AG09319 (cell line): ENCODE data around the gene GBF1.

Experiments used
- DNase-seq: peaks from one replicate; pipeline ENCODE4 v3.0.0-alpha.2; 2010; ENCODE audit warnings: low read depth; ENCODE audit errors: extremely low read depth
- TF ChIP-seq, protein P1 (sequence below): IDR thresholded peaks from 2 replicates; pipeline ENCODE4 v1.5.1; 2011; ENCODE audit warnings: low read depth, mild to moderate bottlenecking, inconsistent platforms, low read length, moderate library complexity

Gene GBF1

DNA sequence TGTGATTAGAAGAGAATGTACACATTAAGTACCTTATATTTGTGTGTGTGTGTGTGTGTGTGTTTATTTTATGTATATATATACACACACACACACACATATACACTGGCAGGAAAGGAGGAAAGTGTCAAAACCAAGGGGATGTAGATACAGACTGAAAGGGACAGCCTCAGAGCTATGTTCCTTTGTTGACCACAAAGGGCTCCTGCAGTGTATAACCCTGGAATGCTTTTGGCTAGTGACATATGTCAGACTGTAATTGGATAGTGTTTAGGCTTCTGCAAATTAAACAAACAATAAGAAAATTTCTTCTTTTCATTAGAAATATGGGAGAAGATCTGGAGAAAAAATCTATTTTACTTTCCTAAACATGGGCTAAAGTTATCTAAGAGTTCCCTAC lies 15.9 kb downstream of the GBF1 start:
- TF ChIP-seq, protein P1, sequence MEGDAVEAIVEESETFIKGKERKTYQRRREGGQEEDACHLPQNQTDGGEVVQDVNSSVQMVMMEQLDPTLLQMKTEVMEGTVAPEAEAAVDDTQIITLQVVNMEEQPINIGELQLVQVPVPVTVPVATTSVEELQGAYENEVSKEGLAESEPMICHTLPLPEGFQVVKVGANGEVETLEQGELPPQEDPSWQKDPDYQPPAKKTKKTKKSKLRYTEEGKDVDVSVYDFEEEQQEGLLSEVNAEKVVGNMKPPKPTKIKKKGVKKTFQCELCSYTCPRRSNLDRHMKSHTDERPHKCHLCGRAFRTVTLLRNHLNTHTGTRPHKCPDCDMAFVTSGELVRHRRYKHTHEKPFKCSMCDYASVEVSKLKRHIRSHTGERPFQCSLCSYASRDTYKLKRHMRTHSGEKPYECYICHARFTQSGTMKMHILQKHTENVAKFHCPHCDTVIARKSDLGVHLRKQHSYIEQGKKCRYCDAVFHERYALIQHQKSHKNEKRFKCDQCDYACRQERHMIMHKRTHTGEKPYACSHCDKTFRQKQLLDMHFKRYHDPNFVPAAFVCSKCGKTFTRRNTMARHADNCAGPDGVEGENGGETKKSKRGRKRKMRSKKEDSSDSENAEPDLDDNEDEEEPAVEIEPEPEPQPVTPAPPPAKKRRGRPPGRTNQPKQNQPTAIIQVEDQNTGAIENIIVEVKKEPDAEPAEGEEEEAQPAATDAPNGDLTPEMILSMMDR: no peak
- DNase-seq: no peak

DNA sequence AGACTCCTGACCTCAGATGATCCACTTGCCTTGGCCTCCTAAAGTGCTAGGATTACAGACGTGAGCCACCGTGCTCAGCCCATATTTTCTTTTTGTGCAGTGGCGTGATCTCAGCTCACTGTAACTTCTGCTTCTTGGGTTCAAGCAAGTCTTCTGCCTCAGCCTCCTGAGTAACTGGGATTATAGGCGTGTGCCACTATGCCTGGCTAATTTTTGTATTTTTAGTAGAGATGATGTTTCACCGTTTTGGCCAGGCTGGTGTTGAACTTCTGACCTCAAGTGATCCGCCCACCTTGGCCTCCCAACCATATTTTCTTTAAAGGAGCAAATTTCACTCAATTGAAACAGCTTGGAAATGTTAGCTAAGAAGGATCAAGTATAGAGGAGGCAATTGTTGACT lies 16.5 kb downstream of the GBF1 start:
- DNase-seq: no peak
- TF ChIP-seq, protein P1: no peak

DNA sequence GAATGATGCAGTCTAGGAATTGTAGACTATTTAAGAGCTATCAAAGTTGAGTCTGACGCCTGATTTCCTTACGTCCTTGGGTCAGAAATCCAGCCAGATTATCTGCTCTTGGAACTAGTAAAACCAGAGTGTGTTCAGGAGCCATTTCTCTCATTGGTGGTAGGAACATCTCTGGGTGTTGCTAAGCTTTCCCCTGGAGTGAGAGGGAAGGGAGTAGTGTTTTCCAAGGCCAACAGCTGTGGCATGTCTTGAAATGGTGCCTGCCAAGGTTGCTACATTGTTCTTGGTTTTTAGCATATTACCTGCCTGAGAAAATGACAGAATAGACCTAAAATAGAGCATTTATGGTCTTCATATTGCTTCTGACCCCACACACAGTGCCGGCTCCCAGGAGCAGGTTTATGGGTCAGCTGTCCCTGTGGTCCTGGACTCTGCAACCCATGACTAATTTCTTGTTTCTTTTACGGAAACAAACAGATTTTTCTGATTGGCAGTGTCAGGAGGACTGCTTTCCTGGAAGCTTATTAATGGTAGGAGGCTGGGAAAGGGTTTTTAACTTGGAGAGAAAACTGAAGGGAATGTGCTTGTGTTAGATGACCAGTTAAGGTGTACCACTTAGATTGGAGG lies 17.5 kb downstream of the GBF1 start:
- DNase-seq: no peak
- TF ChIP-seq, protein P1: no peak

- no peak for DNase-seq
- TF ChIP-seq, protein P1: no peak
These were observed 19.0 kb downstream of the GBF1 start for GRCh38 chr10:102264371-102264770.

GRCh38 chr10:102266670-102267069 lies 21.3 kb downstream of the GBF1 start:
- TF ChIP-seq, protein P1: no peak
- DNase-seq: no peak

GRCh38 chr10:102267748-102268147 lies 22.4 kb downstream of the GBF1 start:
- DNase-seq: no peak
- TF ChIP-seq, protein P1: no peak

- DNase-seq: no peak
- TF ChIP-seq, protein P1: no peak
These were observed 23.1 kb downstream of the GBF1 start for GRCh38 chr10:102268375-102268888.
